PC-9 (cell line): ENCODE results near the gene ABAT.

Source experiments
- EZH2 ChIP-seq: fragments of 200-600 bp; sonication (generic); IDR thresholded peaks from 2 replicates; pipeline ENCODE4 v1.8.0; 2017; ENCODE audit warnings: antibody characterized with exemption, low read depth
- TF ChIP-seq, protein P1 (sequence below): fragments of 200-600 bp; sonication (generic); conservative IDR thresholded peaks from 2 replicates; pipeline ENCODE4 v1.6.1; 2017; ENCODE audit warnings: mixed run types, antibody characterized with exemption, mild to moderate bottlenecking, moderate library complexity

DNA sequence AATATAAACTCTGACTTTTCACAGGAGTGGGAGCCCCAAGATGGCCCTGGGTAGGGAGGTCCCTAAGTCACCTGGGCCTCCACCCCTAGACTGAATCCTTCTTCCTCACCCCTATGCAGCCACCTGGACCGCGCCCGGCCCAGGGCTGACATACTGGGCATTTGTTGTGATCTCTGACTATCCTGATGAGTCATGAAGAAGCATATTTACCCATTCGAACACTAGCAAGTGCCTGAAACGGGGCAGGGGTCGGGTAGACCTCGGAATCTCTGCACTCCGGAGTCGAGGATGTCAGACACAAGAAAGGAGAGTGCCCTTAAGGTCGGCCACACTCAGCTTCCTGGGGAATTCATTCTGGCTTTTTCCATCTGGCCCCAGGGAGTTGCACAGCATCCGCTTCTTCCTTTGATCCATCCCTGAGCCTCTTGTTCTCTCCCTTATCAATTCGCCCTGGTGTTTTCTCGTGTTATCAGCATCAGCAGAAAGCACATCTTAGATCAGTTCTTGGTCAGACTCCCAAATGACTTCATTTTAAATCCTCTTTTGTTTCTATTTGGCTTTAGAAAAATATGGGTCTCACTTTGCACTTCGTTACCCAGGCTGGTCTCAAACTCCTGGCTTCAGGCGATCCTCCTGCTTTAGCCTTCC, 42.5 kb upstream of the ABAT start:
- TF ChIP-seq, protein P1, sequence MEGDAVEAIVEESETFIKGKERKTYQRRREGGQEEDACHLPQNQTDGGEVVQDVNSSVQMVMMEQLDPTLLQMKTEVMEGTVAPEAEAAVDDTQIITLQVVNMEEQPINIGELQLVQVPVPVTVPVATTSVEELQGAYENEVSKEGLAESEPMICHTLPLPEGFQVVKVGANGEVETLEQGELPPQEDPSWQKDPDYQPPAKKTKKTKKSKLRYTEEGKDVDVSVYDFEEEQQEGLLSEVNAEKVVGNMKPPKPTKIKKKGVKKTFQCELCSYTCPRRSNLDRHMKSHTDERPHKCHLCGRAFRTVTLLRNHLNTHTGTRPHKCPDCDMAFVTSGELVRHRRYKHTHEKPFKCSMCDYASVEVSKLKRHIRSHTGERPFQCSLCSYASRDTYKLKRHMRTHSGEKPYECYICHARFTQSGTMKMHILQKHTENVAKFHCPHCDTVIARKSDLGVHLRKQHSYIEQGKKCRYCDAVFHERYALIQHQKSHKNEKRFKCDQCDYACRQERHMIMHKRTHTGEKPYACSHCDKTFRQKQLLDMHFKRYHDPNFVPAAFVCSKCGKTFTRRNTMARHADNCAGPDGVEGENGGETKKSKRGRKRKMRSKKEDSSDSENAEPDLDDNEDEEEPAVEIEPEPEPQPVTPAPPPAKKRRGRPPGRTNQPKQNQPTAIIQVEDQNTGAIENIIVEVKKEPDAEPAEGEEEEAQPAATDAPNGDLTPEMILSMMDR, result no peak
- no peak for TF ChIP-seq EZH2
